Measurements from ENCODE around the gene TEKT5. TPM values are rescaled to one million over a fixed set of nuclear protein-coding genes. Genes with fewer than 3 reads are reported as not detected.
"Not testable (repeated sequence)": the region's sequence is repeated elsewhere in the genome, so short reads cannot be mapped to it uniquely, and the experiment has no call there.

TEKT5 gene
- not detected for total RNA-seq (2021; fragmentation: NEBNext Ultra II Directional; extraction: Animal tissue kit (Norgen Biotek cat#: 25700))
- long read RNA-seq = 0 reads

DNA sequence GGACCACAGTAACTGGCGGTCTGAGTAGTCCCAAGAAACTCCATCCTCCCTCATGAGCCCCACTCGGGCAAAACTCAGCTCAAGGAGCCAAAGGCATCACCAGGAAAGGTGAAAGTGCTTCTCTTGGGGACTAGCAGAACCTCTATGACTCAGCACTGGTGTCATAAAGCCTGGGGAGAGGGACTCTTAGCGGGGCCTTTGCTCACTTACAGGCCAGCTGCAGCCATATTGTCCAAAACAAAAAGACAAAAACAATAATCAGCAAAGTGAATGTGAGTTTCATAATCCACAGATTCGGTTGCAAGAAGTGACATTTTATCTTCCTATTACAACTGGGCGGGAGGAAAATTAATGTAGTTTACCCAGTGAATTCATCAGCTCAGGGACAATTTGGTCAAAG lies at the start of gene TEKT5:
TSS of gene TEKT5 (minus strand) at position 101 of the 400 bp plus-strand sequence. CDS start at position 44, 57 bp downstream.
- H3K27me3 Mint-ChIP-seq (ENCODE audit: insufficient read depth) = peaks cover 7% of the 10 kb centered on the region
- H3K36me3 Mint-ChIP-seq (ENCODE audit: low read depth) = no peaks in the 10 kb centered on the region
- H3K4me1 Mint-ChIP-seq (ENCODE audit: low read depth) = no peaks in the 10 kb centered on the region
- no peak for DNase-seq
- no peak within 1 kb of the TSS for H3K27ac Mint-ChIP-seq
- no peak within 1 kb of the TSS for H3K4me3 Mint-ChIP-seq
- H3K9me3 Mint-ChIP-seq = no peaks in the 10 kb centered on the region
- TF ChIP-seq, protein P1, sequence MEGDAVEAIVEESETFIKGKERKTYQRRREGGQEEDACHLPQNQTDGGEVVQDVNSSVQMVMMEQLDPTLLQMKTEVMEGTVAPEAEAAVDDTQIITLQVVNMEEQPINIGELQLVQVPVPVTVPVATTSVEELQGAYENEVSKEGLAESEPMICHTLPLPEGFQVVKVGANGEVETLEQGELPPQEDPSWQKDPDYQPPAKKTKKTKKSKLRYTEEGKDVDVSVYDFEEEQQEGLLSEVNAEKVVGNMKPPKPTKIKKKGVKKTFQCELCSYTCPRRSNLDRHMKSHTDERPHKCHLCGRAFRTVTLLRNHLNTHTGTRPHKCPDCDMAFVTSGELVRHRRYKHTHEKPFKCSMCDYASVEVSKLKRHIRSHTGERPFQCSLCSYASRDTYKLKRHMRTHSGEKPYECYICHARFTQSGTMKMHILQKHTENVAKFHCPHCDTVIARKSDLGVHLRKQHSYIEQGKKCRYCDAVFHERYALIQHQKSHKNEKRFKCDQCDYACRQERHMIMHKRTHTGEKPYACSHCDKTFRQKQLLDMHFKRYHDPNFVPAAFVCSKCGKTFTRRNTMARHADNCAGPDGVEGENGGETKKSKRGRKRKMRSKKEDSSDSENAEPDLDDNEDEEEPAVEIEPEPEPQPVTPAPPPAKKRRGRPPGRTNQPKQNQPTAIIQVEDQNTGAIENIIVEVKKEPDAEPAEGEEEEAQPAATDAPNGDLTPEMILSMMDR (IDR thresholded peaks at IDR 0.05) = no peak

DNA sequence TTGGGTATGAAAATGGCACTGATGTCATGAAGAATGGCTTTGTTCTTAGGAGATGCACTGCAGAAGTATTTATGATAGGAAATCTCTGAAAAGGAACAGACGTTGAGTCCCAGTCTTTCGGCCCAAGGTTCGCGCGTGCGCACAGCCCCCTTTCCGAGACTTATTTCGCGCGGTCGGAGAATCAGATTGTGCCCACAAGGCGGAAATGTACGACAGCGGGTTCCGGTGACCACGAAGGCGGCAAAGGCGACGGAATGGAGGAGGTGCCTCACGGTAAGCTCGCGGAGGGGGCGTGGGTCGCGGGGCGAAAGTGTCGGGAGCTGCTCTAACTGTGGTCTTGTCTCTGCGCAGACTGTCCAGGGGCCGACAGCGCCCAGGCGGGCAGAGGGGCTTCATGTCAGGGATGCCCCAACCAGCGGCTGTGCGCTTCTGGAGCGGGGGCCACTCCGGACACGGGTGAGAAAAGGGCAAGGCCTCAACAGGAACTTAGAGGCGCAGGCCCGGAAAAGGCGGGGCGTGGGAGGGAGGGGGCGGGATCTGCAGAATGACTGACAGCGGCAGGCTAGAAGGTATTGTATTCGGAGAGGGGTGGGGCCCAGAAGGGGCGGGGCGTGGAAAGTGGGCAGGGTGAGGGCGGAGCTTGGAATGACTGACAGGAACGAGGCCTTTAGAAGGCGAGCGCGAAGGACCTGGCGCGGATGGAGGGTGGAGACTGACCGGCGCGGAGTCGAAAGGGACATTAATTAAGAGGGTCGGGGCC lies 49.1 kb upstream of the TEKT5 start, which contains the start of gene NUBP1:
TSS of gene NUBP1 (plus strand) at position 233 of the 760 bp plus-strand sequence. CDS start at position 255, 22 bp downstream.
- Mint-ChIP-seq H3K9me3 (no peaks in the 10 kb centered on the region), H3K27me3 (ENCODE audit: insufficient read depth) (no peaks in the 10 kb centered on the region; the same call in 1 of the 2 replicates), H3K4me3 (peak within 1 kb of the TSS; percentile 93), H3K27ac (peak within 1 kb of the TSS; percentile 100), H3K36me3 (ENCODE audit: low read depth) (peaks cover 4% of the 10 kb centered on the region; the same call in 1 of the 2 replicates), H3K4me1 (ENCODE audit: low read depth) (peaks cover 41% of the 10 kb centered on the region)
- TF ChIP-seq, protein P1 (IDR thresholded peaks at IDR 0.05) = no peak
- DNase-seq = peak; percentile 96

DNA sequence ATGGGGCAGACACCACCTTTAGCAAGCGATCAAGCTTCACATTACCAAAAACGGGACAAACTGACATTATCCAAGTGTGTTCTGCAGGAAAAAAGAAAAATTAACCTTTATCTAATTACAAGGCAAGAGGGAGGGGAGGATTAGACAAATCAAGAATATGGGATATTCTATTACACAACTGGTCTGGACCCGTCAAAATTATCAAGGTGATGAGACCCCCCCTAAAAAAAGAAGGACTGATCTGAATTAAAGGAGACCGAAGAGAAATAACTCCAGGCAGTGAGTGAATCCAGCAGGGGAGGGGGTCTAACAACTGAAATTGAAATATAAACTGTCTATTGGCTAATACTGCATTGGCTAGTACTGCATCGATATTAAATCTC lies 48.5 kb upstream of the TEKT5 start:
- Mint-ChIP-seq H3K4me1 (ENCODE audit: low read depth) (peaks cover 41% of the 10 kb centered on the region), H3K27ac (peak overlapping the region; percentile 100), H3K4me3 (peak overlapping the region; percentile 93), H3K36me3 (ENCODE audit: low read depth) (peaks cover 4% of the 10 kb centered on the region; the same call in 1 of the 2 replicates), H3K27me3 (ENCODE audit: insufficient read depth) (no peaks in the 10 kb centered on the region; the same call in 1 of the 2 replicates), H3K9me3 (no peaks in the 10 kb centered on the region)
- no peak for DNase-seq
- TF ChIP-seq, protein P1 (IDR thresholded peaks at IDR 0.05) = no peak

DNA sequence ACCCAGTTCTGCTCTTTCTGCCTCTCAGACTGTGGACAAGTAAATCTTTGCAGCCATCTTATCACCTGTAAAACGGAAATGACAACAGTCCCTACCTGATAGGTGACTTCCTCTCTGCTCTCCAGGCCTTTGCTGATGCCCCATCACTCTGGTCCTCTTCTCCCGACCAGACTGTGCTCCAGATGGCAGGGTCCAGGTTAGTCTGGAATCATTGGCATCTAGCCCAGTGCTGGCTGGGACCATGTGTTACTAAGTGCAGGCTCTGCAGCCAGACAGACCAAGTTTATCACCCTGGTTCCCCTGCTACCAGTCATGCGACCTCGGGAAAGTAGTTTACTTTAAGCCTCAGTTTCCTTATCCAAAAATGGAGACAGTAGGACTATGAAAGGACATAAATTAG lies 47.1 kb upstream of the TEKT5 start:
- H3K36me3 Mint-ChIP-seq (ENCODE audit: low read depth) = peaks cover 4% of the 10 kb centered on the region; the same call in 1 of the 2 replicates
- H3K4me3 Mint-ChIP-seq = no peak overlapping the region
- peak overlapping the region; percentile 14; the same call in 1 of the 2 replicates for H3K27ac Mint-ChIP-seq
- TF ChIP-seq, protein P1 (IDR thresholded peaks at IDR 0.05) = no peak
- H3K4me1 Mint-ChIP-seq (ENCODE audit: low read depth) = peaks cover 52% of the 10 kb centered on the region
- no peak for DNase-seq
- H3K27me3 Mint-ChIP-seq (ENCODE audit: insufficient read depth) = no peaks in the 10 kb centered on the region; the same call in 1 of the 2 replicates
- H3K9me3 Mint-ChIP-seq = no peaks in the 10 kb centered on the region

DNA sequence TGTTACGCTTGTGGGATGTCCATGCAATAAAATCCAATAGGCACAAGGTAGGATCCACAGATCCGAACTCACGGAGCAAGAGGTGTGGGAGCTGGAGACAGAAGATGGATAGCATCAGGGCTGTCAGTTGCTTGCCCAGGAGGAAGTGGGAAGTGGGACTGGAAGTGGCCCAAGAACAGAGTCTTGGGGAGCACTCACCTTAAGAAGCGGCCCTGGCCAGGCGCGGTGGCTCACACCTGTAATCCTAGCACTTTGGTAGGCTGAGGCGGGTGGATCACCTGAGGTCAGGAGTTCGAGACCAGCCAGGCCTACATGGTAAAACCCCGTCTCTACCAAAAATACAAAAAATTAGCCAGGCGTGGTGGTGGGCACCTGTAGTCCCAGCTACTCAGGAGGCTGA lies 46.5 kb upstream of the TEKT5 start:
- H3K4me1 Mint-ChIP-seq (ENCODE audit: low read depth) = peaks cover 53% of the 10 kb centered on the region
- H3K9me3 Mint-ChIP-seq; DNase-seq; H3K36me3 Mint-ChIP-seq (ENCODE audit: low read depth); H3K27me3 Mint-ChIP-seq (ENCODE audit: insufficient read depth); H3K4me3 Mint-ChIP-seq; H3K27ac Mint-ChIP-seq: not testable (repeated sequence)

DNA sequence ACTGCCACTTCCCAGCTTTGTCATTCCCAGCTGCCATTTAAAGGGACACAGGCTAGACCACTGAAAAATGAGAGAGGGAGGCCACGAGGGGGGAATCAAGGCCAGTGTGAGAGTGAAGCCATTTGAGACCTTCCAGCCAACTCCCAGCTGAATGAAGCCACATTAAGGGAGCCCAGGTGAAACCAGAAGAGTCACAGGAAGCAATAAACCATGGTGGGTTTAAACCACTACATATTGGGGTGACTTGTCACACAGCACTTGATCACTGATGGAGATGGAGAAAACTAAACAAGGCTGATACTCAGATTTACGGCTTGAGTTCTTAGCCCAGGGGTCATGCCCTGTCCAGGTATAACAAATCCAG lies 46.1 kb upstream of the TEKT5 start:
- Mint-ChIP-seq H3K27me3 (ENCODE audit: insufficient read depth) (no peaks in the 10 kb centered on the region; the same call in 1 of the 2 replicates), H3K9me3 (no peaks in the 10 kb centered on the region), H3K4me3 (no peak overlapping the region), H3K36me3 (ENCODE audit: low read depth) (peaks cover 4% of the 10 kb centered on the region; the same call in 1 of the 2 replicates), H3K4me1 (ENCODE audit: low read depth) (peaks cover 53% of the 10 kb centered on the region), H3K27ac (no peak overlapping the region)
- DNase-seq = no peak
- TF ChIP-seq, protein P1 (IDR thresholded peaks at IDR 0.05) = no peak

All from HFFc6 (cell line).